Measurements from ENCODE around the gene TECPR2.

Gene TECPR2

DNA sequence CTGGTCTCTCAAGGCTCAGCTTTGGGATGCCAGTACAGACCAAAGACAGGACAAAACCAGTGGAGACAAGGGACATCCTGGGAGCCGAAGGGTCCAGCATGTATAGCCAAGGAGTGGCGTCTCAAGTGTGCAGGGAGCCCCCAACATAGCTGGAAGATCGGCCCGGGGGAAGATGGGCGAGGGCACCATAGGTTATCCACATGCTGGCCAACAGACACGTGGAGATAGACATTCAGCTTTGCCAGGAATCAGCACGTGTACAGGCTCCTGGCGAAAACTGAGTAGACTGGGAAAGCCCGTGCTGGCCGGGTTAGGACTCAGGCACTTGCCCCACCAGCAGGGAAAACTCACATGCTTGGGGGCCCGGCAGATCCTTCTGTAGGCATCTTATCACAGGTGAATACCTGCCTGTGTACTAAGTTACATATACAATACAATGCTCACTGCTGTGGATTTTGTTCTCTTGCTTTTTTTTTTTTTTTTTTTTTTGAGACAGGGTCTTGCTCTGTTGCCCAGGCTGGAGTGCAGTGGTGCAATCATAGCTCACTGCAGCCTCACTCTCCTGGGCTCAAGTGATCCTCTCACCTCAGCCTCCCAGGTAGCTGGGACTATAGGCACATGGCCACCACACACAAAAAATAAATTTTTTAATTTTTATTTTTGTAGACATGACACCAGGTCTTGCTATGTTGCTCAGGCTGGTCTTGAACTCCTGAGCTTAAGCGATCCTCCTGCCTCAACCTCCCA is 152.4 kb downstream of the TECPR2 start (continued):
- TF ChIP-seq ARNTL (CRISPR knock-in tag; IDR thresholded peaks at IDR 0.05; ENCODE audit: borderline replicate concordance, low read depth) (no peak), ISL1 (CRISPR knock-in tag; IDR thresholded peaks at IDR 0.05) (no peak), ESRRG (CRISPR knock-in tag; IDR thresholded peaks at IDR 0.05) (no peak), PPARA (CRISPR knock-in tag; IDR thresholded peaks at IDR 0.05; ENCODE audit: borderline replicate concordance) (no peak), ZFP30 (CRISPR knock-in tag; IDR thresholded peaks at IDR 0.05) (no peak)

DNA sequence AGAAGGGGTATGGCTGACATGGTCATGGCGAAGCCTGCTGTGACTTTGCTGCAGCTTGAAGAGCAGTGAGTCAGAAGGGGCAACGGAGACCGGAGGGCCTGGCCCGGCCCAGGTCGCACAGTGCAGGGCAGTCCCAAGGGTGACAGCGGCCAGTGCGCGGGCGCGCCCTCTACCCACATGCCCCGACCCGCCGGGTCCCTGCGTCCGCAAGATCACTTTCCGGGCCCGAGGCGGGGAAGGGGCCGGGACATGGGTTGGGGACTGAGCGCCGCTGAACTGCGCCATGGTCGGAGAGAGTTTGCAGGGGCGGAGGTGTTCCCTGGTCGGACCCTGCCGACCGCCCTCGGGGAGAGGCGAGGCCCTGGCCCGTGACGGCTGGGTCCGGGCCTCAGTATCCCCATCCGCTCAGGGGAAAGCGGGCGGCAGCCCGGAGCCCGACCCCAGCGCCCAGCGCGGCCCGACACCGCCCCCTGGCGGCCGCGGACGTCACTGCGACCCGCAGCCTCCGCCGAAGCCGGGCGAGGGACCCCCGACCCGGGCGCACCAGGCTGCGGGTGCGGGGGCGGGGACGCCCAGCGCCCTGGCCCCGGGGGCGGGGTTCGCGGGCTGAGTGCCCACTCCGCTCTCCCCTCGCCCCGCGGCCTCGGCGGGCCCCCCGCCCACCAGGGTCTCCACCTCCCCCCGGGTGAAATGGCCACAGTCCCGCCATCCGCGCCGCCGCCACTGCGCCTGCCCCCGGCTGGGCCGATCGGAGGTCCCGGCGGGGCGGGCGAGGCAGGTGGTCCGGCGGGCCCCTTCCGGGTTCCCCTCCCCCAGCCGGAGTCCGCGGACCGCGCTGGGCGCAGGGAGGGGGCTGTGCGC is 154.0 kb downstream of the TECPR2 start:
- ATAC-seq: peak; percentile 87
- TF ChIP-seq PPARA (CRISPR knock-in tag; IDR thresholded peaks at IDR 0.05; ENCODE audit: borderline replicate concordance) (no peak), ISL1 (CRISPR knock-in tag; IDR thresholded peaks at IDR 0.05) (no peak), ZNF70 (CRISPR knock-in tag; IDR thresholded peaks at IDR 0.05) (no peak), ZNF8 (CRISPR knock-in tag; IDR thresholded peaks at IDR 0.05) (no peak), ARNTL (CRISPR knock-in tag; IDR thresholded peaks at IDR 0.05; ENCODE audit: borderline replicate concordance, low read depth) (no peak), ESRRG (CRISPR knock-in tag; IDR thresholded peaks at IDR 0.05) (no peak), ZFP3 (CRISPR knock-in tag; IDR thresholded peaks at IDR 0.05) (no peak), GLIS3 (CRISPR knock-in tag; IDR thresholded peaks at IDR 0.05) (no peak), ZC3H10 (CRISPR knock-in tag; IDR thresholded peaks at IDR 0.05) (no peak), TCF4 (CRISPR knock-in tag; IDR thresholded peaks at IDR 0.05; ENCODE audit: borderline replicate concordance) (no peak), TSHZ2 (CRISPR knock-in tag; IDR thresholded peaks at IDR 0.05) (no peak), CSDC2 (CRISPR knock-in tag; IDR thresholded peaks at IDR 0.05) (no peak), BACH2 (CRISPR knock-in tag; IDR thresholded peaks at IDR 0.05; ENCODE audit: borderline replicate concordance) (no peak), TOX (CRISPR knock-in tag; IDR thresholded peaks at IDR 0.05; ENCODE audit: borderline replicate concordance) (no peak), ZNF565 (CRISPR knock-in tag; conservative IDR thresholded peaks at IDR 0.05; ENCODE audit: low read depth) (no peak), SNAI2 (CRISPR knock-in tag; IDR thresholded peaks at IDR 0.05) (no peak), CREB5 (CRISPR knock-in tag; IDR thresholded peaks at IDR 0.05; ENCODE audit: low read depth) (no peak)
- TF ChIP-seq, protein P1, sequence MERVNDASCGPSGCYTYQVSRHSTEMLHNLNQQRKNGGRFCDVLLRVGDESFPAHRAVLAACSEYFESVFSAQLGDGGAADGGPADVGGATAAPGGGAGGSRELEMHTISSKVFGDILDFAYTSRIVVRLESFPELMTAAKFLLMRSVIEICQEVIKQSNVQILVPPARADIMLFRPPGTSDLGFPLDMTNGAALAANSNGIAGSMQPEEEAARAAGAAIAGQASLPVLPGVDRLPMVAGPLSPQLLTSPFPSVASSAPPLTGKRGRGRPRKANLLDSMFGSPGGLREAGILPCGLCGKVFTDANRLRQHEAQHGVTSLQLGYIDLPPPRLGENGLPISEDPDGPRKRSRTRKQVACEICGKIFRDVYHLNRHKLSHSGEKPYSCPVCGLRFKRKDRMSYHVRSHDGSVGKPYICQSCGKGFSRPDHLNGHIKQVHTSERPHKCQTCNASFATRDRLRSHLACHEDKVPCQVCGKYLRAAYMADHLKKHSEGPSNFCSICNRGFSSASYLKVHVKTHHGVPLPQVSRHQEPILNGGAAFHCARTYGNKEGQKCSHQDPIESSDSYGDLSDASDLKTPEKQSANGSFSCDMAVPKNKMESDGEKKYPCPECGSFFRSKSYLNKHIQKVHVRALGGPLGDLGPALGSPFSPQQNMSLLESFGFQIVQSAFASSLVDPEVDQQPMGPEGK (CRISPR knock-in tag; IDR thresholded peaks at IDR 0.05; ENCODE audit: borderline replicate concordance): no peak

DNA sequence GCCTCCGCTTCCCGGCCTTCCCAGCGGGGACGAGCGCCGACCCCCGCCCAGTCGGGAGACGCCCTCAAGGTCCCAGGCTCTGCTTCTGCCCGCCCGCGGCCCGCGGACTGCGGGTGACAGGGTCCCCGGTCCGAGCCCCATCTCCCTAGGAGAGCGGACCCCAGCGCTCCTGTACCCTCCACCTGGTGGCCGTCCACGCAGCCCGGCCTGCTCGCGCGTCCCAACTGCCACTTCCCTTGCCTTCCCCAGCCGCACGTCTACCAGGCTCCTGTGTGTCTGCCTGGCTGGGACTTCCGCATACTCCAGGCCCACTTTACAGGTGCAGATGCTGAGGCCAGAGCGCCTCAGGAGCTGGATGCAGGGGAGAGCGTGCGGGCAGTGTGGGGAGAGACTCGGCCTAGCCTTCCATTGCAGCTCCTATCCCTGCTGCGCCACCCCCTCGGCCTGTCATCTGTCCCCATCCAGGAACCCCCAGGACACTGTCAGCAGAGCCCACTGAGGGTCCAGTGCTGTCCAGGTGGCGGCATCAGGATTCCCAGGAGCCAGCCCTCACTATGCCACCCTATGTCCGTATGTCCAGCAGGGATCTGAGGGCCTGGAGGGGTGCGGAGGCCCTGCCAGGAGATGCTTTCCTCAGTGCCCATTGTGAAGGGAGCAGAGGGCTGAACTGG is 154.8 kb downstream of the TECPR2 start:
- TF ChIP-seq POU6F1 (CRISPR knock-in tag; IDR thresholded peaks at IDR 0.05; ENCODE audit: borderline replicate concordance, low read depth) (no peak), RARB (CRISPR knock-in tag; IDR thresholded peaks at IDR 0.05) (no peak), ARNTL (CRISPR knock-in tag; IDR thresholded peaks at IDR 0.05; ENCODE audit: borderline replicate concordance, low read depth) (no peak), ESRRG (CRISPR knock-in tag; IDR thresholded peaks at IDR 0.05) (no peak), OSR1 (CRISPR knock-in tag; IDR thresholded peaks at IDR 0.05) (no peak), TCF4 (CRISPR knock-in tag; IDR thresholded peaks at IDR 0.05; ENCODE audit: borderline replicate concordance) (no peak), BACH2 (CRISPR knock-in tag; IDR thresholded peaks at IDR 0.05; ENCODE audit: borderline replicate concordance) (no peak)
- TF ChIP-seq, protein P2, sequence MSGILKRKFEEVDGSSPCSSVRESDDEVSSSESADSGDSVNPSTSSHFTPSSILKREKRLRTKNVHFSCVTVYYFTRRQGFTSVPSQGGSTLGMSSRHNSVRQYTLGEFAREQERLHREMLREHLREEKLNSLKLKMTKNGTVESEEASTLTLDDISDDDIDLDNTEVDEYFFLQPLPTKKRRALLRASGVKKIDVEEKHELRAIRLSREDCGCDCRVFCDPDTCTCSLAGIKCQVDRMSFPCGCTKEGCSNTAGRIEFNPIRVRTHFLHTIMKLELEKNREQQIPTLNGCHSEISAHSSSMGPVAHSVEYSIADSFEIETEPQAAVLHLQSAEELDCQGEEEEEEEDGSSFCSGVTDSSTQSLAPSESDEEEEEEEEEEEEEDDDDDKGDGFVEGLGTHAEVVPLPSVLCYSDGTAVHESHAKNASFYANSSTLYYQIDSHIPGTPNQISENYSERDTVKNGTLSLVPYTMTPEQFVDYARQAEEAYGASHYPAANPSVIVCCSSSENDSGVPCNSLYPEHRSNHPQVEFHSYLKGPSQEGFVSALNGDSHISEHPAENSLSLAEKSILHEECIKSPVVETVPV (CRISPR knock-in tag; IDR thresholded peaks at IDR 0.05): no peak
- peak; percentile 7; the same call in 1 of the 3 replicates for ATAC-seq

Data from SK-N-SH treated with all-trans-retinoic acid at 6 μM for 48 hours (cell line).